Fibroblast of lung (primary cell): Measurements from ENCODE around the gene TBC1D7. TPM values are rescaled to one million over a fixed set of nuclear protein-coding genes. Genes with fewer than 3 reads are reported as not detected.

ENCODE experiments used
- DNase-seq, 2 donors: peaks; one replicate each; pipeline versions ENCODE4 v3.0.0 to v3.0.0-alpha.2; 2010; ENCODE audit warnings: low read depth in 2 of 2
- H2AFZ ChIP-seq: 2 replicates; pipeline ENCODE4 v1.5.1; 2012; ENCODE audit warnings: low read length, control low read depth, inconsistent platforms
- H3K27ac ChIP-seq: 2 replicates; pipeline ENCODE4 v1.5.1; 2011; ENCODE audit warnings: low read length, control low read depth; ENCODE audit not compliant: insufficient read depth
- H3K27me3 ChIP-seq: 2 replicates; pipeline ENCODE4 v1.5.1; 2011; ENCODE audit warnings: mild to moderate bottlenecking, low read length; ENCODE audit not compliant: control insufficient read depth, insufficient read depth
- H3K36me3 ChIP-seq: 2 replicates; pipeline ENCODE4 v1.5.1; 2011; ENCODE audit warnings: low read length; ENCODE audit not compliant: control insufficient read depth, insufficient read depth
- H3K4me1 ChIP-seq: 2 replicates; pipeline ENCODE4 v1.5.1; 2011; ENCODE audit warnings: low read length; ENCODE audit not compliant: control insufficient read depth, insufficient read depth; ENCODE audit errors: extremely low read depth
- H3K4me2 ChIP-seq: 2 replicates; pipeline ENCODE4 v1.5.1; 2011; ENCODE audit warnings: low read length, control low read depth; ENCODE audit not compliant: insufficient read depth; ENCODE audit errors: extremely low read depth
- H3K4me3 ChIP-seq, 4 experiments: fragments of 200-600 bp in 1 of 4; sonication (generic) in 1 of 4; replicated peaks in 1 of 4; 2 replicates each; pipeline ENCODE4 v1.5.1; 2011 to 2016; ENCODE audit warnings: low read length in 4 of 4, low read depth in 3 of 4, mild to moderate bottlenecking in 3 of 4, control low read depth in 2 of 4, inconsistent platforms in 1 of 4, mixed read lengths in 1 of 4; ENCODE audit not compliant: insufficient read depth in 1 of 4; ENCODE audit errors: control extremely low read depth in 1 of 4
- H3K79me2 ChIP-seq: 2 replicates; pipeline ENCODE4 v1.5.1; 2012; ENCODE audit warnings: mild to moderate bottlenecking, low read length, inconsistent platforms; ENCODE audit not compliant: control insufficient read depth, insufficient read depth
- H3K9ac ChIP-seq: 2 replicates; pipeline ENCODE4 v1.5.1; 2011; ENCODE audit warnings: mild to moderate bottlenecking, low read length, control low read depth; ENCODE audit not compliant: insufficient read depth
- H3K9me3 ChIP-seq: 2 replicates; pipeline ENCODE4 v1.5.1; 2012; ENCODE audit warnings: low read depth, low read length; ENCODE audit not compliant: control insufficient read depth, insufficient read depth
- H4K20me1 ChIP-seq: 2 replicates; pipeline ENCODE4 v1.5.1; 2011; ENCODE audit warnings: low read length; ENCODE audit not compliant: control insufficient read depth, insufficient read depth; ENCODE audit errors: extremely low read depth
- CTCF ChIP-seq, 2 donors: IDR thresholded peaks in 1 of 2; conservative IDR thresholded peaks in 1 of 2; 1 replicate in 1 of 2; 2 replicates in 1 of 2; pipeline ENCODE4 v1.5.1; 2011 to 2012; ENCODE audit warnings: low read length in 2 of 2, control low read depth in 1 of 2, inconsistent platforms in 1 of 2, low read depth in 1 of 2, mild to moderate bottlenecking in 1 of 2
- EZH2 ChIP-seq: IDR thresholded peaks from 2 replicates; pipeline ENCODE4 v1.5.1; 2012; ENCODE audit warnings: low read length, control low read depth, mild to moderate bottlenecking; ENCODE audit errors: missing control alignments
- polyA plus RNA-seq, 2 donors: library from polyadenylated mRNA; depleted of rRNA in 1 of 2; stranded (reverse) in 1 of 2; unstranded in 1 of 2; fragments of >200 nt; gene quantifications; 2 replicates each; pipeline ENCODE4 v1.2.1, GENCODE V29; 2011 to 2012; ENCODE audit warnings: missing spikeins in 1 of 2
- total RNA-seq: library from RNA; depleted of rRNA; stranded (reverse); fragments of >200 nt; gene quantifications from 2 replicates; pipeline ENCODE4 v1.2.1, GENCODE V29; 2014

TBC1D7 gene
- total and polyA plus RNA-seq, 2 donors (not counting 1 experiment from before 2014, with no cell fraction given) = 19.3 to 31.1 TPM

GRCh38 chr6:13302291-13302690 lies 26.0 kb downstream of the TBC1D7 start:
- H3K27ac ChIP-seq = peak overlapping the region; percentile 92
- H3K79me2 ChIP-seq = no peaks in the 10 kb centered on the region
- H3K4me3 ChIP-seq = no peak overlapping the region
- TF ChIP-seq EZH2 = no peak
- TF ChIP-seq CTCF (conservative IDR thresholded peaks at IDR 0.05 in 1 of 2, IDR thresholded peaks at IDR 0.05 in 1 of 2; ENCODE audit: low read depth in 1 of 2, low read length in 2 of 2) = no peak
- peak overlapping the region; percentile 32 for H3K4me2 ChIP-seq
- no peak overlapping the region for H2AFZ ChIP-seq
- no peaks in the 10 kb centered on the region for H3K27me3 ChIP-seq
- DNase-seq = no peak
- H3K9me3 ChIP-seq = no peaks in the 10 kb centered on the region
- H4K20me1 ChIP-seq = no peaks in the 10 kb centered on the region
- H3K4me1 ChIP-seq = peaks cover 21% of the 10 kb centered on the region
- peak overlapping the region; percentile 21 for H3K9ac ChIP-seq
- H3K36me3 ChIP-seq = peaks cover 2% of the 10 kb centered on the region

GRCh38 chr6:13300643-13301590 lies 27.4 kb downstream of the TBC1D7 start:
- DNase-seq = no peak
- peaks cover 21% of the 10 kb centered on the region for H3K4me1 ChIP-seq
- no peaks in the 10 kb centered on the region for H3K27me3 ChIP-seq
- H3K4me2 ChIP-seq = no peak overlapping the region
- no peaks in the 10 kb centered on the region for H3K9me3 ChIP-seq
- no peak overlapping the region for H2AFZ ChIP-seq
- TF ChIP-seq EZH2 = no peak
- TF ChIP-seq CTCF (conservative IDR thresholded peaks at IDR 0.05 in 1 of 2, IDR thresholded peaks at IDR 0.05 in 1 of 2; ENCODE audit: low read depth in 1 of 2, low read length in 2 of 2) = peak in 1 of 2 donors; percentile 8
- H3K27ac ChIP-seq = no peak overlapping the region
- H3K4me3 ChIP-seq = no peak overlapping the region
- no peaks in the 10 kb centered on the region for H4K20me1 ChIP-seq
- no peaks in the 10 kb centered on the region for H3K79me2 ChIP-seq
- H3K36me3 ChIP-seq = peaks cover 2% of the 10 kb centered on the region
- no peak overlapping the region for H3K9ac ChIP-seq

- no peaks in the 10 kb centered on the region for H3K36me3 ChIP-seq
Observed at GRCh38 chr6:13299918-13300317, 28.4 kb downstream of the TBC1D7 start.

More at GRCh38 chr6:13299918-13300317, 28.4 kb downstream of the TBC1D7 start:
- Histone ChIP-seq H3K79me2 (no peaks in the 10 kb centered on the region), H4K20me1 (no peaks in the 10 kb centered on the region), H2AFZ (no peak overlapping the region), H3K4me2 (no peak overlapping the region), H3K4me1 (peaks cover 21% of the 10 kb centered on the region), H3K9me3 (no peaks in the 10 kb centered on the region), H3K27ac (no peak overlapping the region), H3K27me3 (no peaks in the 10 kb centered on the region), H3K4me3 (no peak overlapping the region), H3K9ac (no peak overlapping the region)
- no peak for DNase-seq
- TF ChIP-seq CTCF (conservative IDR thresholded peaks at IDR 0.05 in 1 of 2, IDR thresholded peaks at IDR 0.05 in 1 of 2; ENCODE audit: low read depth in 1 of 2, low read length in 2 of 2) (no peak), EZH2 (no peak)
